ENCODE measurements around the gene ZBTB8B.
"Not testable (repeated sequence)": the region's sequence is repeated elsewhere in the genome, so short reads cannot be mapped to it uniquely, and the experiment has no call there.

The ZBTB8B gene

DNA sequence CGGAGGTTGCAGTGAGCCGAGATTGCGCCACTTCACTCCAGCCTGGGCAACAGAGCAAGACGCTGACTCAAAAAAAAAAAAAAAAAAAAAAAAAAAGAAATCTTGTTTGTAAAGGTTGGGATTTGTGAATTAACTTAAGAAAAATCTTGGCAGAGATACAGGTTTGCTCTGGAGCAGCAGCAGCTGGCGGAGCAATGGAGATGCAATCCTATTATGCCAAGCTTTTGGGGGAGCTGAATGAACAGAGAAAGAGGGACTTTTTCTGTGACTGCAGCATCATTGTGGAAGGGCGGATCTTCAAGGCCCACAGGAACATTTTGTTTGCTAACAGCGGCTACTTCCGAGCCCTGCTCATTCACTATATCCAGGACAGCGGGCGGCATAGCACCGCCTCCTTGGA lies 5.6 kb downstream of the ZBTB8B start:
- DNase-seq (ENCODE audit: low read depth), result no peak

DNA sequence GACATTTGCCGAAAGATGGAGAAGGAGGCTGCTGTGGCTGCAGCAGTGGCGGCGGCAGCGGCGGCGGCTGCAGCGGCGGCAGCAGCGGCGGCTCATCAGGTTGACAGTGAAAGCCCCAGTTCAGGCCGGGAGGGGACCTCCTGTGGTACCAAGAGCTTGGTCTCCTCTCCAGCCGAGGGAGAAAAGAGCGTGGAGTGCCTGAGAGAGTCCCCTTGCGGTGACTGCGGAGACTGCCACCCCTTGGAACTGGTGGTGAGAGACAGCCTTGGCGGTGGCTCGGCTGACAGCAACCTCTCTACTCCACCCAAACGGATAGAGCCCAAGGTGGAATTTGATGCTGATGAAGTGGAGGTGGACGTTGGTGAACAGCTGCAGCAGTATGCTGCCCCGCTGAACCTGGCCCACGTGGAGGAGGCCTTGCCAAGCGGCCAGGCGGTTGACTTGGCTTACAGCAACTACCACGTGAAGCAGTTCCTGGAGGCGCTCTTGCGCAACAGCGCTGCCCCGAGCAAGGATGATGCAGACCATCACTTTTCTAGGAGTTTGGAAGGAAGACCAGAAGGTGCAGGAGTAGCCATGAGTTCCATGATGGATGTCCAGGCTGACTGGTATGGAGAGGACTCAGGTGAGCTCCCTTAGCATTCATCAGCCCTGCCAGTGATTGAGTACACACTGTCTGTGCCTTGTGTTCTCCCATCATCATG lies 6.3 kb downstream of the ZBTB8B start:
- DNase-seq (ENCODE audit: low read depth), result no peak

DNA sequence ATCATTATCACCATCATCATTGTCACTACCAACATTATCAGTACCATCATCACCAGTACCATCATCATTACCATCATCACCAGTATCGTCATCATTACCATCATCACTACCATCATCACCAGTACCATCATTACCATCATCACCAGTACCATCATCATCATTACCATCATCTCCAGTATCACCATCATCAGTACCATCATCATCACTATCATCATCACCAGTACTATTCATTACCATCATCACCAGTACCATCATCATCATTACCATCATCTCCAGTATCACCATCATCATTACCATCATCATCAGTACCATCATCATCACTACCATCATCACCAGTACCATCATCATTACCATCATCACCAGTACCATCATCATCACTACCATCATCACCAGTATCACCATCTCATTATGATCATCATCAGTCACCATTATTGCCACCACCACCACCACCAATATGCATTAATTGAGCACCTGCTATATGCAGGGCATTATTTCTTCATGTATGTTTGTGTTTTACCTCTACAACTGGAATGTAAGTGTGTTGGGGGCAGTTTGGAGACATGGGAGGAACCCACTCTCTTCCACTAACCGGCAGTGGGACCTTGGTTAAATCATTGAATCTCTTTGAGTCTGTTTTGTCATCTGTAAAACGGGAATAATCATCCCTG lies 7.0 kb downstream of the ZBTB8B start:
- DNase-seq (ENCODE audit: low read depth), result no peak

DNA sequence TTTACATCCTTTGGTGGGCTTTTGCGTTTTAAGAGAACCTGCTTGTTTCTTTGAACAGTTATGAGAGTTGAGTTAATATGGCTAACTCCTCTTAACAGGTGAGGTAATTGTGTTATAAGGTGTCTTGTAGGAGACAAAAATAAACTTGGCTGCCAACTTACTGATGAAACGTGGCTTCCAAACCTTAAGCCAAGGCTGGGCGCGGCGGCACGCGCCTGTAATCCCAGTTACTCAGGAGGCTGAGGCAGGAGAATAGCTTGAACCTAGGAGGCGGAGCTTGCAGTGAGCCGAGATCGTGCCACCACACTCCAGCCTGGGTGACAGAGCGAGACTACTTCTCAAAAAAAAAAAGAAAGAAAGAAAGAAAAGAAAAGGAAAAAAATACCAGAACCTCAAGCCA lies 8.1 kb downstream of the ZBTB8B start:
- DNase-seq (ENCODE audit: low read depth), result not testable (repeated sequence)

DNA sequence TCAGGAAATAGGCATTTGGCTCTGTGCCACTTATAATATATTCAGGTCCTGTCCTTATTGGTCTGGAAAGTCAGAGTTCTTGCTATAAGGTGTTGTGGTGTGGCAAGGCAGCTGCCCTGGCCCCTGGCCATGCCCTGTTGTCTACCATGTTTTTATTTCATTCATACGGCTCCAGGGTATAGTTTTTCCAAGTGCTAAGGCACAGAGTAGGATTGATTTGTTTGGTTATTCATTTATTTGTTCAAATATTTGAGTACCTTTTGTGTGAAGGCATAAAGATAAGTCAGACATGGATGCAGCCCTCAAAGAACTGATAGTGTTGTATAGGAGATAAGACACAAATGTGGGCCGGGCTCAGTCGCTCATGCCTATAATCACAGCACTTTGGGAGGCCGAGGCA lies 10.1 kb downstream of the ZBTB8B start:
- DNase-seq (ENCODE audit: low read depth), result no peak

DNA sequence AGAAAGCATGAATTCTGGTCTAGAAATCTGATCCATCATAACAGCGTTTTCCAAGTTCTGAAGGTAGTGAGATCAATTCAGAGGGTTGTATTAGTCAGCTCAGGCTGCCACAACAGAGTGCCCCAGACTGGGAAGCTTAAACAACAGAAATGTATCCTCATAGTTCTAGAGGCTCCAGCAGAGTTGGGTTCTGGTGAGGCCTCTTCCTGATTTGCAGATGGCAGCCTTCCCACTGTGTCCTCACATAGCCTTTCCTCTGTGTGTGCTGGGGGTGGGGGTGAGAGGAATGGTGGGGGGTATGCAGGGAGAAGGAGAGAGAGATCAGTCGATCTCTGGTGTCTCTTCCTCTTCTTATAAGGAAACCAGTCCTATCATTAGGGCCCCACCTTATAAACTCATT lies 15.1 kb downstream of the ZBTB8B start:
- no peak for DNase-seq (ENCODE audit: low read depth)

DNA sequence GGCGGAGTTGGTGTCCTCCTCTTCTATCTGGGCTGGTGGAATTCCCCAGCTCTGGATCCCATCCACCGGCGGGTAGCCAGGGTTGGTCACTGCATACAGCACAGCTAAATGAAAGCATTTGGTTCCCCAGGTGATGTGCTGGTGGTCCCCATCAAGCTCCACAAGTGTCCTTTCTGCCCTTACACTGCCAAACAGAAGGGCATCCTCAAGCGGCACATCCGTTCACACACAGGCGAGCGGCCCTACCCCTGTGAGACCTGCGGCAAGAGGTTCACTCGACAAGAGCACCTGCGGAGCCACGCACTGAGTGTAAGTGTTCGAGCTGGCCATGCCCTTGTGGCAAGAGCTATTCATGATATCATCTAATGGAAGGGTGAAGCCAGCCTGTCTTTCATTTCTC lies 15.9 kb downstream of the ZBTB8B start:
- DNase-seq (ENCODE audit: low read depth), result no peak

DNA sequence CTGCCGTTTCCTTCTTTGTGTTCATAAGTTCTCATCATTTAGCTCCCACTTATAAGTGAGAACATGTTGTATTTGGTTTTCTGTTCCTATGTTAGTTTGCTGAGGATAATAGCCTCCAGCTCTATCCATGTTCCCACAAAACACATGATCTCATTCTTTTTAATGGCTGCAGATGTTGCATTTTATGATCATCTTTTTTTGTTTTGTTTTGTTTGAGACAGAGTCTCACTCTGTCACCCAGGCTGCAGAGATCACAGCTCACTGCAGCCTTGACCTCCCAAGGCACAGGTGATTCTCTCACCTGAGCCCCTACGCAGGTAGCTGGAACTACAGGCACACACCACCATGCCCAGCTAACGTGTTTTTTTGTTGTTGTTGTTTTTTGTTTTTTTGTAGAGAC lies 16.9 kb downstream of the ZBTB8B start:
- DNase-seq (ENCODE audit: low read depth), result not testable (repeated sequence)

DNA sequence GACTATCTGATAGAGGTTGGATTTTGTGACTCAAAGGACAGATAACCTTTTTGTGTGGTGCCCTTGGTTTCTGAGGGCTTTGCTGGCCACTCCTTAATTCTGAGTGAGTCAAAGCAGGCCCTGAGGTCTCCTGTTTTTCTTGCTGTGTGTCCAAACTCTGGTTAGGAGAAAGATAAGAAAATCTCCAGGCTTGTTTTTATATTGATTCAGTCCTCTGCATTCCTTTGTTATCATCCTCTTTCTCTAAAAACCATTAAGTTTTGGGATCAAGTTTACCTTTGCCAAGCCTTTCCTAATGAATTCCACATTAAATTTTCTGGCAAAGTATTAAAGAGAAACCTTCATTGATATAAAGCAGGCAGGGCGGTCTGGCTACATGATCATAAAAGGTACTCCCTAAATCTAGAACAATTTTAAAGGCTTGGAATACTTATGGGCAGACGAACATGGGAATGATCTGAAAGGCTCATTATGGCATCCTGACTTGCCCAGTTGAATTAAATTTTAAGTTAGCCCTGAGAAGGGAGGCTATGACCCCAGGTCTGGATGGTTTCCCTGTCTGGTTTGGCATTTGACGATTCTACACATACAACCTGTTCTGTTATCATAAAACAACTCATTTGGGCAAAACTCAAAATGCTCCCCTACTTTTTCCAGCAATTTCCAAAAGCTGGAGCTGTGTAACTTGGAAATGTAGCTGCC lies 20.8 kb downstream of the ZBTB8B start:
- DNase-seq (ENCODE audit: low read depth), result no peak

DNA sequence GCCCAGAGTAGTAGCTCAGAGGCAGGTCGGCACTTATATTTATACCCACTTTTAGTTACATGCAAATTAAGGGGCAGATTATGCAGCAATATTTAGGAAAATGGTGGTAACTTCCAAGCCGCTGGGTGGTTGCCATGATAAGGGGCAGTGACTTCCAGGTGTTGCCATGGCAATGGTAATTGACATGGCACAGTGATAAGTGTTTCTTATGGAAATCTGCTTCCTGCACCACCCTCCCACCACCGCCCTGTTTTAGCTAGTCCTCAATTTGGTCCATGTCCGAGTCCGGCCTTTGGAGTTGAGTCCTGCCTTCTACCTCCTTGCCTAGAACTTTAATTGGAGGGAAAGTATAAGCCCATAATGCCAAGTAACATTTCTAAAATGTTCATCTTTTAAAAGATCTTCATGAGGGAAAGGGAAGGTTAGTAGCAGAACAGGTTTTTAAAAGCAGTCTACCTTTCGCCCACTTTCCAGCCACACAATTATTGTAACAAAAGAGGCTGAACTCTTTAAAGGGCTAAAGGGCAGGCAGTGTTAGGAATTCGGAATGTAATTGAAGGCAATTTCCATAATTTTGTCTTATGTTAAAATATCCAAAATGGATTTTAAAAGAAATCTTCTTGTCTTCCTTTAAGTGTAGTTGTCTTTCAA lies 21.7 kb downstream of the ZBTB8B start:
- DNase-seq (ENCODE audit: low read depth), result no peak

DNA sequence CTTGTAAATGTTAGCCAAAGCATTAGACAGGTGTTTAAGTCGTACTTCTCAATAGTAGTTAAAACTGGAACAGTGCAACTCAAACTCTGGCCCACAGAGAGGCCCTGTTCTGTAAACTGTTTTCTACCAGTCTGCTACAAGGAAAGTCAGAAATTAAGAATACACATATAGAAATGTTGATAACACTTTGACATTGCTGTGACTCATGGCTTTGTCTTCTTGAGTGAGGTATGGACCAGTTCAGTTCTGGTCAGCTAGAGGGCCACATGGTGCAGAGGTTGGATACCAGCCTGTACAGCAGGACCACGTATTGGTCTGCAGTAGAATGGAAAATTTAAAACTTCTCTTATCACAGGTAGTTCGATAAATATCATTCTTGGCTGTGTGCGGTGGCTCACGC lies 22.3 kb downstream of the ZBTB8B start:
- DNase-seq (ENCODE audit: low read depth), result no peak

DNA sequence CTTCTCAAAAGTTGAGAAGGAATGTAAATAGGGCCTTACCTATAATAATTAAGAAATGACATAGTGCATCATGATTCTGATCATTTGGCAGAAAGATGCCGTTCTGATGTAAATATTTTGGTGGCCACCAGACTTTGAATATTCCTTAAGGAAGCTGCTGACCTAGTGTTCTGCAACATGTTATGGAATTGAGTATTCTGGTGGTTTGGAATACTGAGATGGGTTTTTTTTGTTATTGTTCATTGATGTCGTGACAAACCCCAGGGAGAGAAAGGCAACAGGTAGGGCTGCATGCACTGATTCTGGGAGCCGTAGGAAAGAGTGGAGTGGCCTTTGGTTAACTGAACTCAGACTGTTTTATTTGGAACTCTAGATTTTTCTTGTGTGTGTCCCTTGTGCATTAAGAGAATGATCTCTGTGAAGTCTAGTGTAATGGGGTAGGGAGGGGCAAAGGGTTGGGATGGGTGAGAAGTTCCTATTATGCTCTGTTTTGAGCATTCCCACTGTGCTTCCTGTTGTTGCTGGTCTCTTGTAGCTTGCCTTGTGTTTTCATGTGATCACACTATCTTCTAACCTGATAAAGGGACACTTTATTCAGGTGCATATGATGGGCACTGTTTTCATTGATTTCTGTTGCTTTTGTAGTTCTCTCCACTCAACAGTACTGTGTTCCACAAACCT lies 25.0 kb downstream of the ZBTB8B start:
- no peak for DNase-seq (ENCODE audit: low read depth)

DNA sequence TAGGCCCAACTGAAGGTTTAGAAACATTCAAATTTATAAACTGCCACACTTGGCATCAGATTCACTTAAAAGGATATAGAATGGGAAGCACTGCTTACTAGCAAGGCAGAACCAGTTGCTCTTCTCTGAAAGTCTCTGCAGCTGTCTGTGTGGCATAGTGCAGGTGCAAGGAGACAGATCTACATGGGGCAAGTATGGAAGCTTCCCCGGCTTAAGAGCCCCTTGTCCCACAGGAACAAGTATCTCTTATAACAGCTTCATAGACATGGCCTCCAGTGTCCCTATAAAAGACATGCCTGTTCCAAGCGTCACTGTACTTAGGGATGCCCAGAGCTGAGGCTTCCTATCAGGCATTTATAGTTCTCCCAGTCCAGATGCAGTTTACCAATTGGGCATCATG lies 26.5 kb downstream of the ZBTB8B start:
- no peak for DNase-seq (ENCODE audit: low read depth)

DNA sequence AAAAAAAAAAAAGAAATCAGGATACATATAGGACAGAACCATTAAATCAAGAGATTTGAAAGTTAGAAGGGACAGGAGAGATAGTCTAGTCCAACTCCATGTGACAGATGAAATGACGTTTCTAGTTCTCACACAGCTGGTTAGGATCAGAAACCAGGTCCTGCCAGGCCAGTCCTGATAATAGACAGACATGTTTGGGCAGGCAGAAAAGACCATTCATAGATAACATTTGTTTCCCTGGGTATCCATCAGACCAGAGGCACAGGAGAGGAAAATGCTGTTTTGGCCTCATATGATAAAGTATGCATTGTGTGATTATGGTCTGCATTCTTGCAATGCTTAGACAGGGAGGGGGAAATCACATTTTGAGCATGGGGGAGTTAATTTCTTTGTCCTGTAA lies 29.3 kb downstream of the ZBTB8B start:
- DNase-seq (ENCODE audit: low read depth), result no peak

DNA sequence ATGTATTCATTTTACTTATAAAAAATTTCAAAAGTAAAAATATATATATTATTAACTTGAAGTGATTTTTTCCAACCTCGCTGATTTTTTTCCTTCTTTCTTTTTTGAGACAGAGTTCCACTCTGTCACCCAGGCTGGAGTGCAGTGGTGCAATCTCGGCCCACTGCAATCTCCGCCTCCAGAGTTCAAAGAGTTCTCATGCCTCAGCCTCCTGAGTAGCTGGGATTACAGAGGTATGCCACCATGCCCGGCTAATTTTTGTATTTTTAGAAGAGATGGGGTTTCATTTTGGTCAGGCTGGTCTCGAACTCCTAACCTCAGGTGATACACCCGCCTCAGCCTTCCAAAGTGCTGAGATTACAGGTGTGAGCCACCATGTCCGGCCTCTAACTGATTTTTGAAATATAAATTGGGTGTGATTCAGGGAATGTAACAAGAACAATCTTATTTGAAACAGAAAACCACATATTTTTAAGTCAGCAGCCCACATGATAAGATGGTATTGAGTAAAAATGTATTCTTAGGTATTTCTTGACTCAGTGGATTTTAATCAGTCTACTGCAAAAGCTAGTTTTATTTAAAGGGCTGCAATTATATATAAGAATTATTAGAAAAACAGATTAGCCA lies 30.0 kb downstream of the ZBTB8B start:
- no peak for DNase-seq (ENCODE audit: low read depth)

DNA sequence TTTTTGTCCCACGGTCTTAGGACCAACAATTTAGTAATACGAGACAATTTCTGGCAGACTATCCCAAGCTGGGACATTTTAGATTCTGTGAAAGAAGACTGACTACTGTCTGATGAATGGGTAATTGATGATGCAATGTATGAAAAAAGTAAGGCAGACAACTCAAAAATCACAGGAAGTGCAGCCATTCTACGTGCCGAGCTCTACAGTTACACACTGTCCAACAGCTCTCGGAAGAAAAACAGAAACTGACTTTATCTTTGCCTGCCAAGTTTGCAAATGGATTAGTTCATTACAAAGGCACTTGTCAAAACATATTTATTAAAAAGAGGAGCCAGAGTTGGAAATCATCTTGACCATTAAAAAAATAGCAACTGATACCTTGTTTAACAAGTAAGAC lies 31.3 kb downstream of the ZBTB8B start:
- peak; percentile 51 for DNase-seq (ENCODE audit: low read depth)

DNA sequence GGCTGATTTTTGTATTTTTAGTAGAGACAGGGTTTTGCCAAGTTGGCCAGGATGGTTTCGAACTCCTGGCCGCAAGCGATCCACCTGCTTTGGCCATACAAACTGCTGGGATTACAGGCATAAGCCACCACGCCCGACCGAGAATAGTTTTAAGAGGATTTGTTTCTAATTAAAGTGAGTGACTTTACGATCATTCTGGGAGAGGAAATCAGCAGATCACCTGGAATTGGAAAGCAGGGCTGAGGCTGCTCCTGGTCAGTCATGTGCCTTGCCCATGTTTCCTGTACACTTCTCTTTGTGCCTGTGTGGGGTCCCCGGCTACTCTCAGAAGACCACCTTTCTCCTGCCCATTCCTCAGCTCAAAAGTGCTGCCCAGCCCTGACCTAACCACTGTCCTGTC lies 33.9 kb downstream of the ZBTB8B start:
- no peak for DNase-seq (ENCODE audit: low read depth)

DNA sequence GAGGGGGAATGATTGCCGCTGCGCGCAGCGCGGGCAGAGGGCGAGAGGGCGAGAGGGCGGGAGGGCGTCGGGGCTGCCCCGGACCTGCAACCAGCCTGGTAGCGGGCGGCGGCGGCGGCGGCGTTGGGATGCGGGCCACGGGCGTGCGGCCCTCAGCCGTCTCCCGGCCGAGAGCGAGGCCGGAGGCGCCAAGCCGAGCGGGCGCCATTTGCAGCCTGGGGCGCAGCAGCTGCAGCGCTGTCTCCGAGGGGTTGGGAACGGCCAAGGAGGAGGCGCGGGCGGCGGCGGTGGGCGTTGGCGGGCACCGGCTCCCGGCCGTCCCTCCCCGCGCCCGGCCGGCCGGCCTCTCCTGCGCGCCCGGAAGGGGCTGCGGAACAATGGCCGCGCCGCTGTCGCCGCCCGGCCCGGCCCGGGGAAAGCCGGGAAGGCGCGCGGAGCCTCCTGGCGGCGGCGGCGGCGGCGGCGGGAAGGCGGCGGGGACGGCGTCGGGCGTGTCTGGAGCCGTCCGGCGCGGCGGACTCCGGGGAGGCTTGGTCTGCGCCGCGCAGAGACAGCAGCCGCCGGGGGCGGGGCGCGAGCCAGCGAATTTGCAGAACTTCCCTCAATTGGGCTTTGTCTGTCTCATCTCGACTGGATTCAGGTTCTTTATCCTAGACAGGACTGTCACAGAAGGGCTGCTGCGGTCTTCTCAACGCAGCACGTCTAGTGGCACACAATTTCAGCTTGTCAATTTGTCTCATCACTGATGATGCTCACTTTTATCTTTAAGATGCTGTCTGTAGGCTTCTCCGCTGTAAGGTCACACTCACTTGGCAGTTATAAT lies 35.7 kb downstream of the ZBTB8B start:
- peak; percentile 23 for DNase-seq (ENCODE audit: low read depth)

DNA sequence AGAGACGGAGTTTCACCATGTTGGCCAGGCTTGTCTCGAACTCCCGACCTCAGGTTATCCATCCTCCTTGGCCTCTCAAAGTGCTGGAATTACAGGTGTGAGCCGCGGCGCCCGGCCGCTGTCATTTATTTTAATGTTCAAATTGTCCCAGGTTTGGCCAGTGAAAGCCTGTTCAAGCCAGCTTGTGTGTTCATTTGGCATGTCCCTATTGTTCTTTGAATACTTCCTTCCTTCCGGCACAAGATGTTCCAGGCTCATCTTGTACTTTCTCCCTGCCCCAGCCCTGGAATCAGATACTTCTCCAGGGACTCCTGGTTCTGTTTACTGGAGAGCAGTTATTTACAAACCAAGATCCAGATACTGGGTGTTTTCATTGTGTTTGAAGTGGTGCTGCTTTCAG lies 37.0 kb downstream of the ZBTB8B start:
- DNase-seq (ENCODE audit: low read depth), result no peak

DNA sequence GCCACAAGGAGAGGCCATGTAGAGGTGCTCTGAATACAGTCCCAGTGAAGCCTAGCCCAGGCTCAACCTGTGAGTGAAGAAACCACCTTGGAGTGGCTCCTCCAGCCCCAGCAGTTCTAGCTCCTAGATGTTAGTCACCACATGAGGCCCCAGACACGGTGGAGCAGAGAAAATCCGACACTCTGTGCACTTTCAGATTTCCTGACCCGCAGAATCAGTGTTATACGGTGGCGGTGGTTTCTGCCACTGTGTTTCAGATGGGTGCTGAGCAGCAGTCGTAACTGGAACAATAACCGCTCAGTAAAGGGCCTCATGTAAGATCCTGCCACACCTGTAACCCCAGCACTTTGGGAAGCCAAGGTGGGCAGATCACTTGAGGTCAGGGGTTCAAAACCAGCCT lies 38.3 kb downstream of the ZBTB8B start:
- DNase-seq (ENCODE audit: low read depth), result no peak

DNA sequence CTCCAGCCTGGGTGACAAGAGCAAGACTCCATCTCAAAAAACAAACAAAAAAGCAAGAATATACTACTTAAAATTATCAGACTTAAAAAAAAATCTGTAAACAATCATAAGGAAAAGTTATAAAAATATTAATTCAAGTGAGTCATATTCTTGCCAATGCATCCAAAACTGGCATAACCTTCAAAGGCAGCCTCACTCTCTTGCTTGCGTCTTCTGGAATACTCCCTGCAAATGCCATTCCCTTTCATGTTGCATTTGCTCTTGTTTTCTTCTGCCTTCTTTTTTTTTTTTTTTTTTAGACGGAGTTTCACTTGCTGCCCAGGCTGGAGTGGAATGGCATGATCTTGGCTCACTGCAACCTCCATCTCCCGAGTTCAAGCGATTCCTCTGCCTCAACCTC lies 42.1 kb downstream of the ZBTB8B start:
- no peak for DNase-seq (ENCODE audit: low read depth)

All from fibroblast of the conjunctiva (primary cell).